Mucosa of gallbladder (tissue), 1 donor: ENCODE data around the gene PITRM1. TPM values are rescaled to one million over a fixed set of nuclear protein-coding genes. Genes with fewer than 3 reads are reported as not detected.
"Not testable (repeated sequence)": the region's sequence is repeated elsewhere in the genome, so short reads cannot be mapped to it uniquely, and the experiment has no call there.

Experiments used
- DNase-seq: peaks from one replicate; pipeline ENCODE4 v3.0.0-alpha.2; 2020; ENCODE audit warnings: low spot score
- total RNA-seq: library from RNA; stranded (reverse); gene quantifications from one replicate; pipeline ENCODE4 v1.2.1, GENCODE V29; 2021
- donor health status: DM: no; HTN: no; CAD: no.

The PITRM1 gene
- total RNA-seq = 48.5 TPM

- DNase-seq = peak; percentile 99
Observed at GRCh38 chr10:3172446-3173170, at the start of gene PITRM1. PITRM1 (minus strand) TSS chr10:3172782; CDS start chr10:3172772, 10 bp downstream.

- DNase-seq = no peak
Observed at GRCh38 chr10:3222068-3222467, 49.5 kb upstream of the PITRM1 start.

- not testable (repeated sequence) for DNase-seq
Observed at GRCh38 chr10:3221601-3222000, 49.0 kb upstream of the PITRM1 start.

- no peak for DNase-seq
Observed at GRCh38 chr10:3220853-3221252, 48.3 kb upstream of the PITRM1 start.

GRCh38 chr10:3219021-3219628, 46.5 kb upstream of the PITRM1 start:
- not testable (repeated sequence) for DNase-seq

GRCh38 chr10:3217853-3218252, 45.3 kb upstream of the PITRM1 start:
- no peak for DNase-seq

GRCh38 chr10:3217301-3217700, 44.7 kb upstream of the PITRM1 start:
- no peak for DNase-seq

GRCh38 chr10:3215153-3215775, 42.7 kb upstream of the PITRM1 start:
- DNase-seq = no peak

- no peak for DNase-seq
Observed at GRCh38 chr10:3213758-3214515, 41.4 kb upstream of the PITRM1 start.

- no peak for DNase-seq
Observed at GRCh38 chr10:3213208-3213607, 40.6 kb upstream of the PITRM1 start.

- no peak for DNase-seq
Observed at GRCh38 chr10:3210251-3210877, 37.8 kb upstream of the PITRM1 start.

GRCh38 chr10:3208481-3209406, 36.2 kb upstream of the PITRM1 start:
- DNase-seq = no peak

GRCh38 chr10:3207351-3207750, 34.8 kb upstream of the PITRM1 start:
- no peak for DNase-seq

GRCh38 chr10:3206511-3207157, 34.1 kb upstream of the PITRM1 start:
- no peak for DNase-seq

GRCh38 chr10:3203972-3204371, 31.4 kb upstream of the PITRM1 start:
- DNase-seq = no peak

- DNase-seq = no peak
Observed at GRCh38 chr10:3203016-3203811, 30.6 kb upstream of the PITRM1 start.

- DNase-seq = no peak
Observed at GRCh38 chr10:3201796-3202195, 29.2 kb upstream of the PITRM1 start.

- DNase-seq = no peak
Observed at GRCh38 chr10:3199488-3199887, 26.9 kb upstream of the PITRM1 start.

- DNase-seq = no peak
Observed at GRCh38 chr10:3198900-3199299, 26.3 kb upstream of the PITRM1 start.
